SIG-M5 treated with dmso at 0.1 percent for 504 hours (cell line): ENCODE data around the gene GPR180.
"Not testable (repeated sequence)": the region's sequence is repeated elsewhere in the genome, so short reads cannot be mapped to it uniquely, and the experiment has no call there.

Experiments
- DNase-seq: peaks from one replicate; lab custom pipeline; 2025; ENCODE audit not compliant: unreplicated experiment; lab: John Stamatoyannopoulos, UW

The GPR180 gene

GRCh38 chr13:94595950-94596574 is 5.6 kb upstream of the GPR180 start, which contains the start of gene TGDS:
TGDS (minus strand) TSS chr13:94596152; CDS start chr13:94596136, 16 bp downstream.
- DNase-seq: peak; percentile 96

DNA sequence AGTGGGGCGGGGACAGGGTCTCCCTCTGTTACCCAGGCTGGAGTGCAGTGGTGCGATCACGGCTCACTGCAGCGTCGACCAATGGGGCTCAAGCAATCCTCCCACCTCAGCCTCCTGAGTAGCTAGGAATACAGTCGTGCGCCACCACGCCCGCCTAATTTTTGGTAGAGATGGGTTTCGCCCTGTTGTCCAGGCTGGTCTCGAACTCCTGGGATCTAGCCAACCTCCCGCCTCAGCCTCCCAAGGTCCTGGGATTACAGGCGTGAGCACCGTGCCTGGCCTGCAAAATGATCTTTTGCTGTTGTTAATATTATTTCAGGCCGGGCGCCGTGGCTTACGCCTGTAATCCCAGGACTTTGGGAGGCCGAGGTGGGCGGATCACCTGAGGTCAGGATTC is 5.1 kb upstream of the GPR180 start:
- no peak for DNase-seq

DNA sequence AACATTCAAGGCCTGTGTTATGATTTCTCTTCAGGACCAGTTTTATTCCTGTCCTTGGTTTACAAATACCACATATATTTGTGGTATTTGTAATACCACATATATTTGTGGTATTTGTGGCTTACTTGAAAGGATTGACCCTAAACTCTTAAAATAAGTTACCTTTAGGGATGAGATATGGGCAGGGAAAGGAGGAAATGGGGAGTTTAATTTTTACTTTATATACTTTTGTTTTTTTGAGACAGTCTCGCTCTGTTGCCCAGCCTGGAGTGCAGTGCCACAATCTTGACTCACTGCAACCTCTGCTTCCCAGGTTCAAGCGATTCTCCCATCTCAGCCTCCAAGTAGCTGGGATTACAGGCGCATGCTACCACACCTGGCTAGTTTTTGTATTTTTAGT is 3.4 kb upstream of the GPR180 start:
- DNase-seq: no peak

- DNase-seq: no peak
Measured at GRCh38 chr13:94599877-94600276, 1.8 kb upstream of the GPR180 start.

DNA sequence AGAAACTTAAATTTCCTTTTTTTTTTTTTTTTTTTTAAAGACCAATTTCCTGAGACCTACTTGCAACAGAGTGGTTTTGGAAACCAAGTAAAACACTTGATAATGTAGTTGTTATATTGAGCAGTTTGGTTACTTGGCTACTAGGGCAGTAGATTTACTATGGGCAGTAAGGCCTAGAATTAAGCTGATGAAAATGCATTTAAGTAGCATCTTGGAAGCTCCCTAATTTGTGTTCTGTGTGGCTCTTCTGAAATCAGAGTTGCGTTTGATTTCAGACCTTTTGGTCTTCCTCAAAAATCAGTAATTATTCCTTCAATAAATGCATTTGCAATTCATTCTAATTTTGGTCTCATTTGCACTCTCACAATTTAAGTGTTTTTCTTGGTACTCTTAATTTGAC is 810 bp downstream of the GPR180 start:
- peak; percentile 38 for DNase-seq

DNA sequence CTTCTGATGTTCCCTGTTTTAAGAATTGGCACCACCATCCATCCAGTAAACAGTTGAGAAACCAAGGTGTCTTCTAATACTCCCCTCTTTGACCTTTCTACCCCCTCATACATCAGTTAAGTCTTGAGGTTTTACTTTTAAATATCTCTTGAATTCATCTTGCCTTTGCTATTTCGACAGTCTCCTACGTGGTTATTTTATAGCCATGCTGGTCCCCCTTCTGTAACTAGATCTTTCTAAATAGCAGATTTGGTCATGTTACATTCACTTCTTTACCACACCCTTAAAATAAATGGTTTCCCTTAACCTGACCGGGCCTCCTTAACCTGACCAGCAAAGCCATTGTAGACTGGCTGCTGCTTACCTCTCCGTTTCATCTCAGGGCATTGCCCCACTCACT is 5.4 kb downstream of the GPR180 start:
- no peak for DNase-seq

DNA sequence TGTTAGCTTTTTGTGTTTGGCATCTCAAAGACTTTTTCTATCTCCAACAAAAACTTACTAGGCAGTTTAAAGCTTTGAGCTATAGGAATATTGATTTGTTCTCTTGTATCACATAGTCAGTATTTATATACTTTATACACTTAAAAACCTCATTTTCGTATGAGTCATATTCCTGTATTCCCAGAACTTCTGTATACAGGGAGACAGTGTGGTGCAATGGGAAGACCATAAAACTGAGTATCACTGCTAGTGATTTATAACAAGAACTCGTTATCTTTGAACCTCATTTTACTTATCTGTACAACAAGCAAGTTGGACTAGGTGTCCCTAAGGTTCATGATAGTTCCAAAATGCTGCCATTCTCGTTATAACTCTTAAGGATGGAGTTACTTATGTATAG is 6.3 kb downstream of the GPR180 start:
- no peak for DNase-seq

GRCh38 chr13:94608586-94608985 is 6.9 kb downstream of the GPR180 start:
- no peak for DNase-seq

DNA sequence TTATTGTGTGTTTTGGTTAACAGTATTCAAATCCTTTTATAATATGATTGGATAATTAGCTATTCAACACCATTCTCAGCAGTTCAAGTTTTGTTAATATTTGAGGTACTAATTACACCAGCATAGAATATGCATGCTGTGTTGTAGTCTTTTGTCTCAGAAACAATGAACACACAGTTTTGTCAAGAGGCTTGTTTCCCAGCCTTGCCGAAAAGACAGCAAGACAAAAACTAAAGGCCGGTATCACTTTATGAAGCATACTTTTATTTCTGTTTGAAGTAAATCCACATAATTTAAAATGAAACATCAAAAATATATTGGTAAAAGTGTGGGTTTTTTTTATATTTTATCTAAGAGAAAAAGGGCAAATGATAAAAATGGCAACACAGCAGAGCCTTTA is 7.5 kb downstream of the GPR180 start:
- DNase-seq: no peak

- DNase-seq: no peak
Measured at GRCh38 chr13:94610475-94610874, 8.8 kb downstream of the GPR180 start.

DNA sequence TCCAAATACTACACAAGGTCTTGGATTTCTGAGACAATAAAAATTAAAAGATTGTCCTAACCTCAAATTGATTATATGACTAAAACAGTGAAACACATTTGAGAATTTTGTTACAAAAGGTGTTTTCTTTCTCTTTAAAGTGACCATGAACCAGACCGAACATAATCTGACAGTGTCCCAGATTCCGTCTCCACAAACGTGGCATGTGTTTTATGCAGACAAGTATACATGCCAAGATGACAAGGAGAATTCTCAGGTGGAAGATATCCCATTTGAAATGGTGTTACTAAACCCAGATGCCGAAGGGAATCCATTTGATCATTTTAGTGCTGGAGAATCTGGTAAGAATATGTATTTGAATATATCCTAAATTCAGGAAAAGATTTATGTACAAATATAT is 10.4 kb downstream of the GPR180 start:
- no peak for DNase-seq

- DNase-seq: no peak
Measured at GRCh38 chr13:94613051-94613450, 11.4 kb downstream of the GPR180 start.

DNA sequence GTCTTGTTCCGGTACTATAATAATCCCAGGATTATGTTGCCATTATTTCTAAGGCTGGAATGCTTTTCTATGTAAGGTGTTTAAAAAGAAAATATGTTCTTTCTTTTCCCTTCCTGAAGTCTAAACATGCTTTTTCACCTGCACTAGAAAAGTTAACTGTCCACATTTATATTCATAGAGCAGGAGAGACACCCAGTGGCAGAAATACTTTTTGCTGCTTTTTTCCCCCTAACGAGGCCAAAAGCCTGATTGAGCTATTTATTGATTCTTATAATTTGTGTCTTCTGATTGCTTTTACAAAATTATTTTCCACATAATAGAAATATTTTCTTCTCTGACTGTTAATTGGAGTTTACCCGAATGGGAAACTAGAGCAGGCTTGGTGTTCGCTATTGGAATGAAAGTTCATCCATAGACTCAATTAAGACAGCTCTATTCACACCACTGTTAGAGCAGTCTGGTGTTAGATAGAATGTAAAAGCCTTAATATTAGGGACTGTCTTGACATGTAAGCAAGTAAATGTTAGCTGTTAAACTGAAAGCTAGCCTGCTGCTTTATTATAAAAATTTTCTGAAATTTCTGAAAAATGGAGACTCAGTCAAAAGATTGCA is 15.8 kb downstream of the GPR180 start:
- peak; percentile 23 for DNase-seq

GRCh38 chr13:94620286-94620896 is 18.7 kb downstream of the GPR180 start:
- no peak for DNase-seq

GRCh38 chr13:94622344-94622743 is 20.7 kb downstream of the GPR180 start:
- peak; percentile 13 for DNase-seq

DNA sequence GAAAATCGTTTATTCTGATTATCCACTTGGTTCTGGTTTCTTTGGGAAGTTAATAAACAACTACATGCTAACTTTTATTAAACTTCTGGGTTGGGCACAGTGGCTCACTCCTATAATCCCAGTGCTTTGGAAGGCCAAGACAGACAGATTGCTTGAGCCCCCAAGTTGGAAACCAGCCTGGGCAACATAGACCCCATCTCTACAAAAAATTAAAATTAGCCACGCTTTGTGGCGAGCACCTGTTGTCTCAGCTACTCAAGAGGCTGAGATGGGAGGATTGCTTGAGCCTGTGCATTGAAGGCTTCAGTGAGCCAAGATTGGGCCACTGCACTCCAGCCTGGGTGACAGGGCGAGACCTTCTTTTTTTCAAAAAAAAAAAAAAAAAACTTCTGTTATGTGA is 21.7 kb downstream of the GPR180 start:
- DNase-seq: no peak

DNA sequence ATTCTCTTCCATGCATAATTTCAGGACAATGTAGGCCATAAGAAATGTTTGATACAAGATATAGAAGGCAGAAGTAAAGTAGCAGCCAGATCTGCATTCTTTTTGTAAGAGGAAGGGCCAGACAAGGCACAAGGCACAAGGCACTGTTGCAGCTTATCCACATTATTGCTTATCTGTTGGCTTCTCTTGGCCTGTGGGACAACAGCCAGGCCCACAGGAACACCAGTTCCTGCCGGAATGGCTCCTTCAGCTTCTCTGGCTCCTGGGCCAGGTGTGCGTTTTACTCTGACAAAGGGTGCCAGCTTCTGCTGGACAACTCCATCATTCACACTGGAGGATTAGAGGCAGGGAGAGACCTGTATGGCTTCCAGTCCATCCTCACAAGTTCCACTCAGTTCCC is 29.2 kb downstream of the GPR180 start:
- DNase-seq: no peak

GRCh38 chr13:94632226-94632980 is 30.7 kb downstream of the GPR180 start:
- DNase-seq: no peak

DNA sequence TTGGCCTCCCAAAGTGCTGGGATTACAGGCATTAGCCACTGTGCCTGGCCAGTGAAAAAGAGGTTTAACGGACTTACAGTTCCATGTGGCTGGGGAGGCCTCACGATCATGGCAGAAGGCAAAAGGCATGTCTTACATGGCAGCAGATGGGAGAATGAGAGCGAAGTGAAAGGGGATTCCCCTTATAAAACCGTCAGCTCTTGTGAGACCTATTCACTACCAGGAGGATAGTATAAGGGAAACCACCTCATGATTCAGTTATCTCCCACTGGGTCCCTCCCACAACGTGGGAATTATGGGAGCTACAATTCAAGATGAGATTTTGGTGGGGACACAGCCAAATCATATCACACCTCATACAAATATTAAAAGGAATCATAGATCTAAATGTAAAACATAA is 34.4 kb downstream of the GPR180 start:
- DNase-seq: not testable (repeated sequence)

DNA sequence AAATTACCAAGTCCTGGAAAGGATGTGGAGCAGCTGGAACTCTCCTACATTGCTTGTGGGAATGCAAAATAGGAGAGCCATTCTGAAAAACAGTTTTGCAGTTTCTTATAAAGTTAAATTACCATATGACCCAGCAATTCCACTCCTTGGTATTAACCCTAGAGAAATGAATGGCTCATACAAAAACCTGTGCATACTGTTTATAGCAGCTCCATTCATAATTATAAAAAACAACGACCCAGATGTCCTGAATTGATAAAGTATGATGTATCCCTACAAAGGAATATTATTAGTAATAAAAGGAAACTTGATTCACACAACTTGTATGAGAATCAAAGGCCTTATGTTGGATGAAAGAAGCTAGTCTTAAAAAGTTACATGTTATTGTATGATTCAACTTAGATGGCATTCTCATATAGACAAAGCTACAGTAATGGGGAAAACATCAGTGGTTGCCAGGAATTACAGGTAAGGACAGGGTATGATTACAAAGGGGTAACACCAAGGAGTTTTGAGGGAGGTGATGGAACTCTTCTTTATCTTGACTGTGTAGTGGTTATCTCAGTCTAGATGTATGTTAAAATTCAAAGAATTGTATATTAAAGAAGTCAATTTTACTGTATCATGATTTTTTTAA is 35.4 kb downstream of the GPR180 start:
- DNase-seq: no peak

- not testable (repeated sequence) for DNase-seq
Measured at GRCh38 chr13:94637677-94638076, 36.0 kb downstream of the GPR180 start.
